WERI-Rb-1 (cell line): ENCODE results near the gene RAP2A.

Experiments used
- DNase-seq: peaks from one replicate; pipeline ENCODE4 v3.0.0-alpha.2; 2020
- H3K27ac ChIP-seq: fragments of 250-450 bp; sonication (Bioruptor Pico); 2 replicates; pipeline ENCODE4 v1.5.1; 2020; ENCODE audit warnings: mild to moderate bottlenecking, moderate library complexity
- H3K27me3 ChIP-seq: fragments of 250-450 bp; sonication (Bioruptor Pico); 2 replicates; pipeline ENCODE4 v1.5.1; 2021; ENCODE audit warnings: mild to moderate bottlenecking, low read depth, moderate library complexity; ENCODE audit not compliant: insufficient read depth, severe bottlenecking
- H3K36me3 ChIP-seq: fragments of 250-450 bp; sonication (Bioruptor Pico); 2 replicates; pipeline ENCODE4 v1.5.1; 2020; ENCODE audit warnings: mild to moderate bottlenecking, moderate library complexity
- H3K4me3 ChIP-seq: 2 replicates; pipeline ENCODE4 v1.5.1; 2011; ENCODE audit warnings: low read depth, mild to moderate bottlenecking, control low read depth, low read length
- H3K9me3 ChIP-seq: fragments of 250-450 bp; sonication (Bioruptor Pico); 2 replicates; pipeline ENCODE4 v1.5.1; 2021; ENCODE audit warnings: mild to moderate bottlenecking, moderate library complexity; ENCODE audit not compliant: severe bottlenecking
- CTCF ChIP-seq: IDR thresholded peaks from 2 replicates; pipeline ENCODE4 v1.5.1; 2011; ENCODE audit warnings: low read depth, mild to moderate bottlenecking, control low read depth, inconsistent platforms, low read length

RAP2A gene

GRCh38 chr13:97466722-97467121 lies 32.8 kb downstream of the RAP2A start:
- Histone ChIP-seq H3K4me3 (no peak overlapping the region), H3K27me3 (no peaks in the 10 kb centered on the region), H3K9me3 (no peaks in the 10 kb centered on the region), H3K36me3 (peaks cover 13% of the 10 kb centered on the region), H3K27ac (no peak overlapping the region)
- no peak for TF ChIP-seq CTCF
- no peak for DNase-seq

- Histone ChIP-seq H3K36me3 (peaks cover 13% of the 10 kb centered on the region), H3K4me3 (no peak overlapping the region), H3K27ac (no peak overlapping the region), H3K9me3 (no peaks in the 10 kb centered on the region), H3K27me3 (no peaks in the 10 kb centered on the region)
- DNase-seq, result no peak
- no peak for TF ChIP-seq CTCF
These were observed 34.4 kb downstream of the RAP2A start for GRCh38 chr13:97468331-97468730.

- H3K36me3 ChIP-seq, result no peaks in the 10 kb centered on the region
- DNase-seq, result no peak
- H3K27me3 ChIP-seq, result no peaks in the 10 kb centered on the region
- no peak overlapping the region for H3K4me3 ChIP-seq
- H3K27ac ChIP-seq, result no peak overlapping the region
- no peak for TF ChIP-seq CTCF
- H3K9me3 ChIP-seq, result no peaks in the 10 kb centered on the region
These were observed 37.7 kb downstream of the RAP2A start for GRCh38 chr13:97471711-97472110.

- H3K4me3 ChIP-seq, result no peak overlapping the region
- H3K27ac ChIP-seq, result no peak overlapping the region
- no peaks in the 10 kb centered on the region for H3K9me3 ChIP-seq
- TF ChIP-seq CTCF, result no peak
- H3K27me3 ChIP-seq, result no peaks in the 10 kb centered on the region
- no peak for DNase-seq
- H3K36me3 ChIP-seq, result no peaks in the 10 kb centered on the region
These were observed 40.5 kb downstream of the RAP2A start for GRCh38 chr13:97474349-97474980.

- no peak for TF ChIP-seq CTCF
- Histone ChIP-seq H3K27me3 (no peaks in the 10 kb centered on the region), H3K4me3 (no peak overlapping the region), H3K9me3 (no peaks in the 10 kb centered on the region), H3K27ac (no peak overlapping the region), H3K36me3 (no peaks in the 10 kb centered on the region)
- DNase-seq, result no peak
These were observed 41.0 kb downstream of the RAP2A start for GRCh38 chr13:97475011-97475410.

GRCh38 chr13:97477844-97478243 lies 43.9 kb downstream of the RAP2A start:
- Histone ChIP-seq H3K36me3 (no peaks in the 10 kb centered on the region), H3K27ac (no peak overlapping the region), H3K27me3 (no peaks in the 10 kb centered on the region), H3K9me3 (no peaks in the 10 kb centered on the region), H3K4me3 (no peak overlapping the region)
- DNase-seq, result no peak
- TF ChIP-seq CTCF, result no peak
